CD1c-positive myeloid dendritic cell (primary cell): ENCODE data around the gene GLI1.
A peak's percentile ranks its signal among the peaks of the same experiment; 100 is the strongest.
"Not testable (repeated sequence)": the region's sequence is repeated elsewhere in the genome, so short reads cannot be mapped to it uniquely, and the experiment has no call there.

Experiments
- DNase-seq: peaks from one replicate; pipeline ENCODE4 v3.0.0-alpha.2; 2016; ENCODE audit errors: extremely low spot score

The GLI1 gene

GRCh38 chr12:57475271-57476161 is 15.9 kb downstream of the GLI1 start:
- DNase-seq = no peak

GRCh38 chr12:57476162-57476992 is 16.8 kb downstream of the GLI1 start:
- peak; percentile 69 for DNase-seq

GRCh38 chr12:57476993-57477709 is 17.6 kb downstream of the GLI1 start:
- DNase-seq = no peak

GRCh38 chr12:57477710-57478681 is 18.4 kb downstream of the GLI1 start:
- peak; percentile 81 for DNase-seq

GRCh38 chr12:57479043-57479375 is 19.4 kb downstream of the GLI1 start:
- no peak for DNase-seq

GRCh38 chr12:57479376-57480115 is 20.0 kb downstream of the GLI1 start, which contains the start of gene ARHGAP9:
Gene ARHGAP9 (minus strand): TSS chr12:57479866. CDS start chr12:57479406, 460 bp downstream.
- peak; percentile 64 for DNase-seq

- DNase-seq = no peak
Observed at GRCh38 chr12:57481671-57482070, 22.1 kb downstream of the GLI1 start.

GRCh38 chr12:57483466-57483865 is 23.9 kb downstream of the GLI1 start:
- no peak for DNase-seq

GRCh38 chr12:57485695-57486094 is 26.1 kb downstream of the GLI1 start:
- DNase-seq = no peak

GRCh38 chr12:57487055-57487596 is 27.5 kb downstream of the GLI1 start:
- no peak for DNase-seq

GRCh38 chr12:57487597-57488401 is 28.2 kb downstream of the GLI1 start, which contains the start of gene MARS1:
Gene MARS1 (plus strand): TSS chr12:57488068. CDS start chr12:57488091, 23 bp downstream.
- DNase-seq = peak; percentile 95

- no peak for DNase-seq
Observed at GRCh38 chr12:57488402-57489156, 29.0 kb downstream of the GLI1 start.

- no peak for DNase-seq
Observed at GRCh38 chr12:57489157-57489641, 29.6 kb downstream of the GLI1 start.

GRCh38 chr12:57490126-57490525 is 30.5 kb downstream of the GLI1 start:
- DNase-seq = no peak

GRCh38 chr12:57491393-57492280 is 32.1 kb downstream of the GLI1 start:
- DNase-seq = no peak

- DNase-seq = not testable (repeated sequence)
Observed at GRCh38 chr12:57495051-57495701, 35.6 kb downstream of the GLI1 start.
